Transverse colon (tissue), 4 donors: ENCODE measurements around the gene RP9. TPM values are rescaled to one million over a fixed set of nuclear protein-coding genes. Genes with fewer than 3 reads are reported as not detected.

ENCODE experiments used
- DNase-seq: peaks from one replicate; pipeline ENCODE4 v3.0.0-alpha.2; 2019
- H3K27ac ChIP-seq, 4 donors: fragments of 200-600 bp; sonication (generic); 2 replicates each; pipeline ENCODE4 v1.5.1; 2016 to 2018; ENCODE audit warnings: inconsistent platforms in 4 of 4
- H3K27me3 ChIP-seq: fragments of 200-600 bp; sonication (generic); 2 replicates; pipeline ENCODE4 v1.5.1; 2017; ENCODE audit warnings: inconsistent platforms
- H3K36me3 ChIP-seq, 4 donors: fragments of 200-600 bp; sonication (generic); 2 replicates each; pipeline ENCODE4 v1.5.1; 2017 to 2019; ENCODE audit warnings: inconsistent platforms in 4 of 4
- H3K4me1 ChIP-seq, 4 donors: fragments of 200-600 bp; sonication (generic); 2 replicates each; pipeline ENCODE4 v1.5.1; 2017 to 2020; ENCODE audit warnings: inconsistent platforms in 4 of 4
- H3K4me3 ChIP-seq, 4 donors: fragments of 200-600 bp; sonication (generic); 1 replicate in 1 of 4; 2 replicates in 3 of 4; pipeline versions ENCODE4 v1.5.1 to v1.6.1; 2017 to 2019; ENCODE audit warnings: inconsistent platforms in 4 of 4
- H3K9me3 ChIP-seq, 2 donors: fragments of 200-600 bp; sonication (generic); 2 replicates each; pipeline ENCODE4 v1.5.1; 2017 to 2019; ENCODE audit warnings: inconsistent platforms in 2 of 2
- POLR2AphosphoS5 ChIP-seq, 3 donors: sonication (generic); formaldehyde crosslinking; IDR thresholded peaks; one replicate each; pipeline ENCODE4 v1.6.1; 2016; ENCODE audit warnings: antibody characterized with exemption in 3 of 3
- WGBS, 2 donors: methylation state at CpG; one replicate each; pipeline ENCODE4 v1.1.5; 2018; ENCODE audit warnings: low coverage in 1 of 2; 5-methylcytosine and 5-hydroxymethylcytosine counted together
- in situ Hi-C, 4 donors: fragments of 200-750 bp; cut with MboI; loops; one replicate each; pipeline versions ENCODE4 v1.15.0 to v1.15.1; 2017; ENCODE audit warnings: low sequenced_read_pairs in 3 of 4, low pct_ligation_motif_present in 1 of 4, low pct_unique_long_range_greater_than_20kb in 1 of 4
- intact Hi-C: fragments of 100-400 bp; cut with DNase I; formaldehyde crosslinking; loops from one replicate; pipeline ENCODE4 v1.15.1; 2023; ENCODE audit warnings: low total_unique reads
- small RNA-seq, 4 donors: library from RNA; depleted of rRNA; stranded (forward); fragments of <200 nt; gene quantifications; one replicate each; pipeline ENCODE3, GENCODE V24; 2016
- total RNA-seq, 4 donors: library from RNA; depleted of rRNA; stranded (reverse); fragments of >200 nt; gene quantifications; one replicate each; pipeline ENCODE4 v1.1.0, GENCODE V29; 2016
- TF ChIP-seq, protein P1 (sequence below), 5 experiments: fragments of 200-600 bp in 3 of 5; fragments of 450-650 bp in 2 of 5; sonication (generic) in 3 of 5; IDR thresholded peaks; 1 replicate in 2 of 5; 2 replicates in 3 of 5; pipeline ENCODE4 v1.5.1; 2016 to 2017; ENCODE audit warnings: antibody characterized with exemption in 5 of 5, inconsistent platforms in 3 of 5, mild to moderate bottlenecking in 2 of 5, moderate library complexity in 1 of 5

Gene RP9
- total RNA-seq, 4 donors from 2014 or later: 2.0 to 55.7 (median 14.6) TPM

DNA sequence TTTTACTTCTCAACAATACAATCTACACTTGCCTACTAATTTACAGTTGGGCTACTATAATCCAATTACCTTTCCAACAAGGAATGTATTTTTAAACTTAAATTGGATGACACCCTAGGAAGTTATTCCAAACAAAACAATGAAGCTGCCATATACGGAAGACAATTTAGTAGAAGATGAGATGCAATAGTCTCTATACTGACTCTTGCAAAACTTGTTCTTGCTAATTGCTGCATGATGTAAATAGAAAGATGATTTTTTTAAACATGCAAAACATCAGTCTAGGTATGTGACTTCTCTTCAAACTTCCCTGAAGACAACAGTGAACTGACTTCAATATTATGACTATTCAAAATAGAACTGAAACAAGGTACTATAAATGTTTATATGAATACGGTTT, 64.2 kb downstream of the RP9 start:
- 23 to 38% methylated on average over 2 of the region's 2 CpGs for WGBS, 2 donors
- H3K4me1 ChIP-seq: peaks cover 14 to 93% (median 46%) of the 10 kb centered on the region in 4 donors
- intact Hi-C loops: no loop called here
- no peaks in the 10 kb centered on the region for H3K9me3 ChIP-seq
- H3K27me3 ChIP-seq: no peaks in the 10 kb centered on the region
- TF ChIP-seq POLR2AphosphoS5 (IDR thresholded peaks at IDR 0.05): peak in 1 of 3 donors; percentile 43
- TF ChIP-seq, protein P1, sequence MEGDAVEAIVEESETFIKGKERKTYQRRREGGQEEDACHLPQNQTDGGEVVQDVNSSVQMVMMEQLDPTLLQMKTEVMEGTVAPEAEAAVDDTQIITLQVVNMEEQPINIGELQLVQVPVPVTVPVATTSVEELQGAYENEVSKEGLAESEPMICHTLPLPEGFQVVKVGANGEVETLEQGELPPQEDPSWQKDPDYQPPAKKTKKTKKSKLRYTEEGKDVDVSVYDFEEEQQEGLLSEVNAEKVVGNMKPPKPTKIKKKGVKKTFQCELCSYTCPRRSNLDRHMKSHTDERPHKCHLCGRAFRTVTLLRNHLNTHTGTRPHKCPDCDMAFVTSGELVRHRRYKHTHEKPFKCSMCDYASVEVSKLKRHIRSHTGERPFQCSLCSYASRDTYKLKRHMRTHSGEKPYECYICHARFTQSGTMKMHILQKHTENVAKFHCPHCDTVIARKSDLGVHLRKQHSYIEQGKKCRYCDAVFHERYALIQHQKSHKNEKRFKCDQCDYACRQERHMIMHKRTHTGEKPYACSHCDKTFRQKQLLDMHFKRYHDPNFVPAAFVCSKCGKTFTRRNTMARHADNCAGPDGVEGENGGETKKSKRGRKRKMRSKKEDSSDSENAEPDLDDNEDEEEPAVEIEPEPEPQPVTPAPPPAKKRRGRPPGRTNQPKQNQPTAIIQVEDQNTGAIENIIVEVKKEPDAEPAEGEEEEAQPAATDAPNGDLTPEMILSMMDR (IDR thresholded peaks at IDR 0.05): no peak
- in situ Hi-C loops: no loop called here
- peak overlapping the region; percentile 75 to 89 (median 84) for H3K27ac ChIP-seq
- DNase-seq: no peak
- H3K4me3 ChIP-seq: peak overlapping the region in 1 of 4 donors; percentile 5
- no peaks in the 10 kb centered on the region for H3K36me3 ChIP-seq

Small RNA genes within 50 kb of the gene (small RNA-seq; reads per million reads assigned to genes)
- gene AC074338.1 (0 reads per million in 4 donors), gene RN7SL505P (0 reads per million in 4 donors)

Other genes with a start within 250 kb of the RP9 start
- 10 to 100 TPM; 29.9 to 72.8 (median 32.3) TPM for gene KBTBD2, start 217.6 kb downstream of the RP9 start, total RNA-seq
- 100 to 1,000 TPM; 124 to 191 (median 180) TPM for gene FKBP9, start 152.0 kb downstream of the RP9 start, total RNA-seq
- 100 to 1,000 TPM in 1 of 4 donors, 10 to 100 TPM in 2, 1 to 10 TPM in 1; 9.0 to 115 (median 55.7) TPM for gene NT5C3A, start 46.6 kb downstream of the RP9 start, total RNA-seq
- gene BBS9, start 20.2 kb upstream of the RP9 start, total RNA-seq: 10 to 100 TPM in 3 of 4 donors, 1 to 10 TPM in 1; 8.6 to 22.5 (median 15.8) TPM